Medulla oblongata (tissue), 1 donor: ENCODE data around the gene PRKAG2.
A peak's percentile ranks its signal among the peaks of the same experiment; 100 is the strongest.

ENCODE experiments used
- DNase-seq: peaks from one replicate; pipeline ENCODE4 v3.0.0-alpha.2; 2015; ENCODE audit errors: extremely low spot score

PRKAG2 gene

DNA sequence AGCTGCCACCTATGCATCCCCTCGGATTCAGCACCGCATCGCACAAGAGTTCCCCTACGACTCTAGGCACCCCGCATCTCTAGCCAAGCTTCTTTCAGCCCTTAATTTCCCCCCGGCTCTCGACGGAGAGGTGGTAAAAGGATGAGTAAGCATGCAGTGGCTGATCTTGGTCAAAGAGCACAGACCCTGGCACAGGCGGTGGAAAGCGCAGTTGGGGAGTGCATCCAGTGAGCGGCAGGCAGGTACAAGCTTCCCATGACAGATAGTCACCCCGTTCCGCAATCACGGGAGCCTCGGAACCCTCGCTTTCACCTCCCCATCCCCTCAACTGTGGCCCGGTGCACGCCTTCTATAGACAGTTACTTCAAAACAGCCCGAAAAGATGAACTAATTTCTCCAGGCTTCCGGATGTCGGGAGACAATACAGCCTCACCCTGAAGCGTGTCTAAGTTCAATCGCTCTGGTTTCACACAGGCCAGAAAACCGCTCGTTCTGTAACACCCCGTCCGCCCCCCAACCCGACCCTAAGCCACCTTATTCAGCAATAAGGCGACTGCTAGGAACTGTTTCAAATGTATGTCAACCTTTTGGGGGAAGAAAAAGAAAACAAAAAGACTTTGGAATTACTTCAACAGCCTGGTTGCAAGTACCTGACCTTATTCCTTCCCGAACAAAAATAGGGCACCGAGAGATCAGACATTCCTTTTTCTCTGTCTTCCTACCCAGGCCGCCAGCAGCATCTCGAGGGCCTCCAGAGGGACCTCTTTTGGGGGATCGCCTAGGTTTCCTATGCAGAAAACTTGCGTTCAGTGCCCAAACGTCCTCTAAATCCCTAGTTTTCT, 358.6 kb downstream of the PRKAG2 start:
- peak; percentile 59 for DNase-seq

DNA sequence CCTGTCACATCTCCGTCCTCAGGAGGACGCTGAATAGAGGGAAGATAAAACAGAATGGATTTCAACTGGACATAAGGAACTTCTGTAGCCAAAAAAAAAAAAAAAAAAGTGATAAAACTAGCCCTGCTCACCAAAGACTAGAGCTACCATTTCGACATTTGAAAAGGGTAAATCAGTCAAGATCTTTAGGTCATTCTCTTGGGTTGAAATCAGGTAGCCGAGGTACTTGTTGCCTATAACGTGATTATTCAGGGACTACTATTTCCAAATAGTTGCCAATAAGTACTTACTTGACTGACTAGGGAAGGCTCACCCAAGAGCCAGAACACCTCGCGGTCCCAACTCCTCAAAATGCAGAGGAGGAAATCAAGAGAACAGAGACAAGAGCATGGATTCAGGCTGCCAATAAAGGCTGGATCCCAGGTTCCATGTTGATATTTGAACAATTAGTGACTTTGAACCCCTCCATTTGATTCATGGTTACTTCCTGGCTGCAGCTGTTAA, 359.3 kb downstream of the PRKAG2 start:
- DNase-seq = no peak

DNA sequence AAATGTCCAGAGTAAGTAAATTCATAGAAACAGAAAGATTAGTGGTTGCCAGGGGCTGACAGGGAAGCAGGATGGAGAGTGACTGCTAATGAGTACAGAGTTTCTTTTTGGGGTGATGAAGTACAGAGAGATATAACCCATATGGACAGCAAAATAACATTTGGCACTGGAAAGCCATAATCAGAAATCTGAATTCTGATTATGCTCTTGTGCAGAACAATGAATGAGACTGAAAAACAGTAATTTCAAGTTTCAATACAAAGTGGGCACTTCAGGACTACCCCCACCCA, 361.7 kb downstream of the PRKAG2 start:
- DNase-seq = no peak

DNA sequence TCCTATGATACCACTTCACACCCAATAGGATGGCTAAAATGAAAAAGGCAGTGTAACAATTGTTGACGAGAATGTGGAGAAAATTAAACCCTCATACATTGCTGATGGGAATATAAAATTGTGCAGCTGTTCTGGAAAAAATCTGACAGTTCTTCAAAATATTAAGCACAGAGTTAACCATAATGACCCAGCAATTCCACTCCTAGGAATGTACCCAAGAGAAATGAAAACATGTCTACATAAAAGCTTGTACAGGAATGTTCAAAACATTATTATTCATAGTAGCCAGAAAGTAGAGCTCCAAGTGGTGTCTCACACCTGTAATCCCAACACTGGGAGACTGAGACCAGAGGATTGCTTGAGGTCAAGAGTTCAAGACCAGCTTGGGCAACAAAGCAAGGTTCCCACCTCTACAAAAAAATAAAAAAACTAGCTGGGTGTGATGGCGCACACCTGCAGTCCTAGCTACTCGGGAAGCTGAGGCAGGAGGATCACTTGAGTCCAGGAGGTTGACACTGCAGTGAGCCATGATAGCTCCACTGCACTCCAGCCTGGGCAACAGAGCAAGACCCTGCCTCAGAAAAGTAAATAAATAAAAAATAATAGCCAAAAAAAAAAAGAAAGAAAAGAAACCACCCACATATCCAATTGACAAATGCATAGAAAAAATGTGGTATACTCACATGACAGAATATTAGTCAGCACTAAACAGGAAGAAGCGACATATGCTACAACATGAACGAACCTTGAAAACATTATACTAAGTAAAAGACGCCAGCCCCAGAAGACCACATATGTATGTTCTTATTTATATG, 362.2 kb downstream of the PRKAG2 start:
- DNase-seq = no peak

GRCh38 chr7:151513133-151513532, 363.8 kb downstream of the PRKAG2 start:
- DNase-seq = no peak

DNA sequence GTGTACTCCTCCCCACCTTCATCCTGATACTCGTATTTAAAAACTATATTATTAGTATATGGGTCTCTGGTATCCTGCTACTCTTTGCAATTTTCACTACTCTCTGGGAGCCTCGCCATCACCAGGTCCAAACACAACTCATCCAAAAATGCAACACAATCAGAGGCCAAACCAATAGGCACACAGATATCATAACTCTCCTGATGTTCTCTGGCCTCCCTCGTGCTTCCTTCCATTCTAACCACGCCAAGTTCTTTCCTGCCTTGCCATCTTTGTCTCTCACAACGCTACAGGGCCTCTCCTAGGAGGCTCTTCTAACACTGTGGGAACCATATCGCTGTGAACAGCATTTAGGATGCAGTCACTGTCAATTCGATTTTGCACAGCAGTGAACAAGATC, 364.6 kb downstream of the PRKAG2 start:
- DNase-seq = no peak

- no peak for DNase-seq
Measured at GRCh38 chr7:151511946-151512345, 365.0 kb downstream of the PRKAG2 start.

GRCh38 chr7:151511270-151511669, 365.6 kb downstream of the PRKAG2 start:
- DNase-seq = no peak

DNA sequence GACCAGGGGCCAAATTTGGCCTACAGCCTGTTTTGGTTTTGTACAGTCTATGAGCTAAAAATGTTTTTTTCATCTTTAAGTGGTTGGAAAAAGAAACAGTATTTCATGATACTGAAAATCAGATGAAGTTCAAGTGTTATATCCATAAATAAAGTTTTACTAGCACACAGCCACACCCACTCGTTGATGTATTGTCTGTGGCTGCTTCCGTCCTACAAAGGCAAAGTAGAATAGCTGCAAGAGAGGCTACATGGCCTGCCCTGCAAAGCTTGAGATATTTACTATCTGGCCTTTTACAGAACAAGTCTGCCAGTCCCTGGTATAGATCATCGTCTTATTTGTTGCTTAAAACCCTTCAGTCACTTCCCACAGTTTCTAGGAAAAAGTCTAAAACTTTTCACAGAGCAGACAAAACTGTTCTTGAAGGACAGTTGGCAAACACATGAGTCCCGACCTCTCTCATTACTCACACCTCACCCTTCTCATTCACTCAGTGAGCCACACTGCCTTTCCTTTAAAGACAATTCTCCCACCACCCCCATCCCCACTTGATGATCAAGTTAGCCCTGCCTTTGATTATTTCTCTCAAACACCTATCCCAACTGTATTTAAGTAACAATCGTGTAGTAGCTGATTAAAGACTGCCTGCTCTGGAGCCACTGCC, 367.1 kb downstream of the PRKAG2 start:
- DNase-seq = no peak

DNA sequence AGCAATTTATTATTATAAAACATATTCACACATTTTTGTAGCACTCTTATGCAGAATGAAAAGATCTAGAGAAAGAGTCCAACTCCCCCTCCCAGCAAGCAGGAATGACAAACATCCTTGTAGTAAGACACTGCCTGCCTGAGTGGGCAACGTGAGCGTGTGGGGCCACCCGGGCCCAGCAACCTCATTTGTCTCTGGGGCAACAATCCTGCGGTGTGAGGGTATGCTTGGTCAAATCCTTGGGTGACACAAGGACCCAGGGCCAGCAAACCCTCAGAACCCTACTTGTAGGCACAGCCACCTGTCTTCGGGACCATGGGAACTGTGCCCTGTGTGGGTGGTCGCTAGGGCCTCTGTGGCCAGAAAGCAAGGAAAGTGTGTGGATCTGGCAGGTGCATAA, 367.9 kb downstream of the PRKAG2 start:
- DNase-seq = no peak

DNA sequence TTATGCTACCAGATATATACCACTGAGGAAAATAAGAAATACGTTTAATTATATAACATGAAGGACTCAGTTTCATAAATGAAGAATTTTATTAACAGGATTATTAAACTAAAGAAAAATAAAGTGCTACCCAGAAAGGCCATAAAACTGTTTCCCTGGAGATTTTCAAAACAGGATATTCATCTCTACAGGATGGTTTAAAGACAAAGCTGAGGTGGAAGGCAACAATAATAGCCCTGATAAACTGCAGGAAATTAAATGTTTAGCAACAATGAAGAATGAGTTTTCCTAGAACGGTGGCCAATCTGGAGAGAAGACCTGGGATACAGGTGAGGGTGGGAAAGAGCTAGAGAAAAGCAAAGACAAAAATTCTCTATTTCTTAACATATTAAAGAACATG, 369.1 kb downstream of the PRKAG2 start:
- DNase-seq = no peak

DNA sequence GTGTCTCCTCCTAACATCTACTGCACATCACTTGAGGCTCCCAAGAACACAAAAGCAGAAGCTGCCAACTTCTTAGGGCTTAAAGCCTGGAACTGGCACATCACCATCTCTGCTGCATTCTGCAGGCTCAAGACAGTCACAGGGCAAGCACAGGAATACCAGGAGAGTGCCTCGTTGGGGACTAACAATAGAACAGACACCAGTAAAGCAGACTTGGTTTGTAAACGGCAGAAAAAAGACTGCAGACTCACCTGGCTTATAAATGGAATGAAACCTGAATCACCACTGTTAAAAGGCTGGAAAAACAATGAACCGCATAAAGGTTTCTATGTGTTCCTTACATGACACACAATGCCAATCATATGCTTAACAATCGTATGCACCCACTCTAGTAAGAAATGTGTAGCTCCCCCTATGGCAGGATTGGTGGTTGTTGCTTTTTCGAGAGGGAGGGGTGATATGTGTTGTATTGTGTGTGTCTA, 370.0 kb downstream of the PRKAG2 start:
- peak; percentile 78 for DNase-seq
